Keratinocyte (primary cell): Measurements from ENCODE around the gene ITGB1.

Experiments used
- CTCF ChIP-seq, 3 experiments: IDR thresholded peaks in 1 of 3; conservative IDR thresholded peaks in 1 of 3; optimal IDR thresholded peaks in 1 of 3; 2 replicates in 2 of 3; 3 replicates in 1 of 3; pipeline versions ENCODE3 to v1.5.1; 2011; ENCODE audit warnings: low read length in 3 of 3, mild to moderate bottlenecking in 3 of 3, moderate library complexity in 2 of 3, control low read depth in 1 of 3, inconsistent platforms in 1 of 3; ENCODE audit not compliant: insufficient read depth in 2 of 3; ENCODE audit errors: extremely low read depth in 1 of 3
- EZH2 ChIP-seq: IDR thresholded peaks from one replicate; pipeline ENCODE4 v1.6.1; 2012; ENCODE audit warnings: inconsistent platforms, mild to moderate bottlenecking, low read length, moderate library complexity

- TF ChIP-seq CTCF (optimal IDR thresholded peaks at IDR 0.05 in 1 of 3, IDR thresholded peaks at IDR 0.05 in 1 of 3, conservative IDR thresholded peaks at IDR 0.05 in 1 of 3; ENCODE audit: extremely low read depth in 1 of 3, insufficient read depth in 2 of 3, low read length in 3 of 3) (no peak), EZH2 (no peak)
Observed at GRCh38 chr10:32953277-32953927, 4.6 kb downstream of the ITGB1 start.
